ENCODE measurements around the gene CTXND1.

Gene CTXND1

DNA sequence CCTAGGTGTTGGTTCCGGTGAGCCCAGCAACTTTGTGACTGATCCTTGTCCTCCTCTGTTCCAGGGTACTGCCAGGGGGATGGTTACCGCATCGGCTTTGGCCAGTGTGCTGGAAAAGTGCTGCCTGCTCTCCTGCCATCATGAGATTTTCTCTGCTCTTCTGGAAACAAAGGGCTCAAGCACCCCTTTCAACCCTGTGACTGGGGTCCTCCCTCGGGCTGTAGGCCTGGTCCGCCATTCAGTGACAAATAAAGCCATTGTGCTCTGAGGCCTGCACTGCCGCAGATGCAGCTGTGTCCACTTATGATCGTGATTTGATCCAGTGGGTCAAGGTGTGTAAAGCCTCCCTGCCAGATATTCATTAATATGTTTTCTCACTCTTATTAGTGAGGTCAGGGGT, 65.9 kb downstream of the CTXND1 start:
- no peak overlapping the region for H3K4me2 ChIP-seq
- H4K20me1 ChIP-seq, result no peaks in the 10 kb centered on the region
- no peak overlapping the region for H3K4me3 ChIP-seq
- H3K27ac ChIP-seq, result no peak overlapping the region
- H3K9ac ChIP-seq, result no peak overlapping the region
- 0 out of 2 replicates have a peak, but pooled peaks cover 5% of the 10 kb centered on the region for H3K9me3 ChIP-seq
- peaks cover 52% of the 10 kb centered on the region for H3K36me3 ChIP-seq
- H3K27me3 ChIP-seq, result no peaks in the 10 kb centered on the region
- no peak for TF ChIP-seq Cebpa-rat (IDR thresholded peaks at IDR 0.05)
- H3K4me1 ChIP-seq, result peaks cover 14% of the 10 kb centered on the region

DNA sequence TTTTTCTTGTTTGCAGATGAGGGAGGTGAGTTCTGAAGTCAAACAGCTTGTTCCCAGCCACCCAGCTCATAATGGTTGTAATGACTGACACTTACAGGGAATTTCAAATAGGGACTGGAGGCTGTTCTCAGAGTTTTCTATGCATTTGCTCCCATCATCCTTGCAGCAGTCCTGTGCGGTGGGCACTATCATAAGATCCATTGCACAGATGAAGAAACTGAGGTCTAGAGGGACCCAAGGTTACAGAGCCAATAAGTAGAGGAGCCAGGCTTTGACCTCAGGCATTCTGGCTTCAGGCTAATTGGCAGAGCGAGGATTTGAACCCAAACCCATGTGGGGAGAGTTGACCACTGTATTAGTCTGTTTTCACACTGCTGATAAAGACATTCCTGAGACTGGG, 66.9 kb downstream of the CTXND1 start:
- no peak overlapping the region for H3K9ac ChIP-seq
- no peaks in the 10 kb centered on the region for H3K27me3 ChIP-seq
- H3K4me3 ChIP-seq, result no peak overlapping the region
- no peak overlapping the region for H3K27ac ChIP-seq
- 0 out of 2 replicates have a peak, but pooled peaks cover 5% of the 10 kb centered on the region for H3K9me3 ChIP-seq
- no peaks in the 10 kb centered on the region for H4K20me1 ChIP-seq
- TF ChIP-seq Cebpa-rat (IDR thresholded peaks at IDR 0.05), result no peak
- H3K4me1 ChIP-seq, result peaks cover 14% of the 10 kb centered on the region
- peaks cover 61% of the 10 kb centered on the region for H3K36me3 ChIP-seq
- H3K4me2 ChIP-seq, result no peak overlapping the region

DNA sequence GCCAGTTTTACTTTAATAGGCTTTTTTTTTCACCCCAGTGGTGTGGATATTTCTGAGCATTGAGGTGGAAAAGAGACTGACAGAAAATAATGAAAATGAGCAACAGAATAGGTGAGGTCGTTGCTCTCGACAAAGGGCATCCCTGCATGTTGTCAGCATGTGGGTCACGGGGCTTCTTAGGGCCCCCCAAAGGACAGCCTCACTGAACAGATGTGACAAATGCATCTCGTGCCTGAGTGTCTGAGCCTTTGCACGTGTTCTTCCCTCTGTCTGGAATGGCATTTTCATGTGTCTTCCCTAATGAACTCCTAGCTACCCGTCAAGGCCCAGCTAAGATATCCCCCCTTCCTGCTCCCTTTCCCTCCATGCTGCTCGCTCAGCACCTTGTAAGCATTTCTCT, 67.5 kb downstream of the CTXND1 start:
- no peak overlapping the region for H3K4me3 ChIP-seq
- no peaks in the 10 kb centered on the region for H3K27me3 ChIP-seq
- H3K27ac ChIP-seq, result no peak overlapping the region
- no peak overlapping the region for H3K9ac ChIP-seq
- H3K4me2 ChIP-seq, result no peak overlapping the region
- no peak for TF ChIP-seq Cebpa-rat (IDR thresholded peaks at IDR 0.05)
- peaks cover 15% of the 10 kb centered on the region for H3K4me1 ChIP-seq
- 0 out of 2 replicates have a peak, but pooled peaks cover 5% of the 10 kb centered on the region for H3K9me3 ChIP-seq
- peaks cover 67% of the 10 kb centered on the region for H3K36me3 ChIP-seq
- H4K20me1 ChIP-seq, result no peaks in the 10 kb centered on the region

DNA sequence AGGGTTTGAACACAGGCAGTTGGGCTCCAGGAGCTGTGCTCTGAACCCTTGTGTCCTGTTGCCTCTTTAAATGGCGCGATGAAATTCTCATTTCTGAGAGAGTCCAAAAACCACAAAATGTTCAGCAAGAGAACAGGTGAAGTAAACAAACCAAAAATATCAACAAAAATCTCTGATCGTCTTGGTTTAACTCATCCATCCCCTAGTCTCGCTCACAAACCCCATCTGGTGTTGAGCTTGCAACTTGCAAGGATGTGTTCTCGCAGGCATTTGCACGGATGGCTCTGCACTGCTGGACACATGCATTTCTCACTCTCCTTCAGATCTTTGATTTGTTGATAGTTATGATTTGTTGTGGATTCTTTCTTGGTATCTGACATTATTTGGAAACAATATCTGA, 68.1 kb downstream of the CTXND1 start:
- Histone ChIP-seq H3K27me3 (no peaks in the 10 kb centered on the region), H3K4me2 (no peak overlapping the region), H3K9me3 (0 out of 2 replicates have a peak, but pooled peaks cover 5% of the 10 kb centered on the region), H3K27ac (no peak overlapping the region), H4K20me1 (no peaks in the 10 kb centered on the region), H3K4me3 (no peak overlapping the region), H3K4me1 (peaks cover 21% of the 10 kb centered on the region), H3K9ac (no peak overlapping the region), H3K36me3 (peaks cover 70% of the 10 kb centered on the region)
- TF ChIP-seq Cebpa-rat (IDR thresholded peaks at IDR 0.05), result no peak

DNA sequence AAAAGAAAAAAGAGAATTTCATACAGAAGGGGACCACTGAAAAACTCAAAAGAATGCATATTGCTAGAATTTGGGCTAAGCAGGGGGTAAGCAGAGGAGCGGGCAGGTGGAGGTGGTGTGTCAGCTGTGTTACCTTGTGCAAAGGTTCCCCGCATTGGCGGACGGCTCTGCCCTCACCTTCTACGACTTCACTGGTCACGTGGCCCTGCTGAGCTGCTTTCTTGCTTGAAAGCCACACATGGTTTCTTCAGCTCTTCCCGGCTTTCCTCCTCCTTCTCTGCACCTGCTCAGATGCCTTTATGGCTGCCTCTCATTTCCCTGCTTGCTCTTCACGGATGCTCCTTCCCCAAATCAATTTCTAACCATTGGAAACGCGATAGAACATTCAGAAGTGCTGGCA, 68.7 kb downstream of the CTXND1 start:
- Histone ChIP-seq H3K9me3 (0 out of 2 replicates have a peak, but pooled peaks cover 5% of the 10 kb centered on the region), H4K20me1 (no peaks in the 10 kb centered on the region), H3K9ac (no peak overlapping the region), H3K4me3 (no peak overlapping the region), H3K4me1 (peaks cover 22% of the 10 kb centered on the region), H3K27ac (no peak overlapping the region), H3K4me2 (peak overlapping the region; percentile 8; the same call in 1 of the 2 replicates), H3K36me3 (peaks cover 70% of the 10 kb centered on the region), H3K27me3 (no peaks in the 10 kb centered on the region)
- no peak for TF ChIP-seq Cebpa-rat (IDR thresholded peaks at IDR 0.05)

DNA sequence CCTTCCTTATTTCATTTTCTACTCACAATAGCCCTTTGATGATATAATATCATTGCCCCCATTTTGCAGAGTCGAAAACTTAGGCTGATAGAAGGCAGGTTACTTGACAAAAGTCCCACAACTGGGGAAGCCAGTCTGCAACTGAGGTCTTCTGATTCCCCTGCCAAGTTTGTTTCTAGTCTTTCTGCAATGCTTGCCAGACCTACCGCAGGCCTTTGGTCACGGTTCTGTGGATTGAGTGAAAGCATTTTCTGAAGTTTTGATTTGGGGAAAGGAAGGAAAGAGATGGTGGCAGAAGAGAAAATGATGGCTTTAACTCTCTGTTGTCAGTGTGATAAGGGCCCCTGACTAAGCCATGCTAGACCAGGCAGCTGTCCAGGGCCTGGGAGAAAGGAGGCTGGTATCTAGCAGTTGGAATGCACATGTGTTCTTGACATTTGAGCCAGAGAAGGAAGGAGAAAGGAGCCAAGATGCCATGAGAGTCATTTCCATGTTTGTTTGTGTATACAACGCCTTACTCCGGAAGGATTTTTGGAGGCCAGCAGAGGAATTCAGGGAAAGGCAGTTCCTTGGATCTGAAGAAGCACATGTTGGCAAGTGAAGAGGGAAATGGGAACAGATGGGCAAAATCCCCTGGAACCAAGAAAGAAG, 69.3 kb downstream of the CTXND1 start:
- Histone ChIP-seq H3K4me3 (no peak overlapping the region), H3K4me2 (peak overlapping the region; percentile 8), H3K36me3 (peaks cover 73% of the 10 kb centered on the region), H3K4me1 (peaks cover 22% of the 10 kb centered on the region), H4K20me1 (no peaks in the 10 kb centered on the region), H3K9me3 (0 out of 2 replicates have a peak, but pooled peaks cover 5% of the 10 kb centered on the region), H3K27me3 (no peaks in the 10 kb centered on the region), H3K9ac (no peak overlapping the region), H3K27ac (no peak overlapping the region)
- TF ChIP-seq Cebpa-rat (IDR thresholded peaks at IDR 0.05), result no peak

DNA sequence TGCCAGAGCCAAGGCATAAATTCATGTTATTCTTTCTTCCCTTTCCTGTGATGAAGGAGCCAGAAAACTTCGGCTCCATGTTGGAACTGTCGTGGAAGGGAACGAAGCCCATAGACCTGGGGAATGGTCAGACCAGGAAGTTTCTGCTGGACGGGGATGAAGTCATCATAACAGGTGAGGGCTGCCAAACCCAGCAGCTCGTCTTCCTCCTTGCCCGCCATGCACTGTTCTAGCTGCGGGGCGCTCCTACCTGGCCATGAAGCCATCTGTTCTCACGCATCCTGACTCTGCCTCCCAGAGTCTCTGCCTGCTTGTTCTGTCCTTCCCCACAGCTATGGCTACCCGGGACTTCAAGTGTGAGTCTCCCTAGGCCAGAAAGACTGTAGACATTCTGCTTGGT, 71.0 kb downstream of the CTXND1 start:
- Histone ChIP-seq H3K36me3 (peaks cover 74% of the 10 kb centered on the region), H4K20me1 (no peaks in the 10 kb centered on the region), H3K4me2 (no peak overlapping the region), H3K27me3 (no peaks in the 10 kb centered on the region), H3K9me3 (no peaks in the 10 kb centered on the region), H3K4me3 (no peak overlapping the region), H3K27ac (no peak overlapping the region), H3K9ac (no peak overlapping the region), H3K4me1 (peaks cover 22% of the 10 kb centered on the region)
- no peak for TF ChIP-seq Cebpa-rat (IDR thresholded peaks at IDR 0.05)

DNA sequence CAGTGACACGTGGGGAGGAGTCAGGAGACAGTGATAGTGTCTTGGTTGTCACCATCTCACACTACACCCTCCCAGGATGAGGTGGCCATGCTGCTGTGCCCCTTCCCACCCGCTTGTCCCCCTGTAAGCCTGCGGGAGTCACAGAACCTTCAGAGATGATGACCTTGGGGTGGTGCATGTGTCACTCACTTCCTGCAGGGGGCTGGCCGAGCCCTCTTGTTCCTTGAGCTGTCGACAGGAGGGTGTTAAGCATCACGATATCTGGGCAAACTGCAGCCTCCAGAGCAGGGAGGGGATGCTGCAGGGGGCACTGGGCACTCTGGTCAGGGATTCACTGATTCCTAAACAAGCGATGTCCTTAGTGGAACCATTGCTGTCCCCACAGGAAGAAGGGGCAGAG, 71.5 kb downstream of the CTXND1 start:
- TF ChIP-seq Cebpa-rat (IDR thresholded peaks at IDR 0.05), result no peak
- Histone ChIP-seq H3K27me3 (no peaks in the 10 kb centered on the region), H4K20me1 (no peaks in the 10 kb centered on the region), H3K9me3 (no peaks in the 10 kb centered on the region), H3K9ac (no peak overlapping the region), H3K4me2 (no peak overlapping the region), H3K4me3 (no peak overlapping the region), H3K27ac (no peak overlapping the region), H3K4me1 (peaks cover 22% of the 10 kb centered on the region), H3K36me3 (peaks cover 69% of the 10 kb centered on the region)

DNA sequence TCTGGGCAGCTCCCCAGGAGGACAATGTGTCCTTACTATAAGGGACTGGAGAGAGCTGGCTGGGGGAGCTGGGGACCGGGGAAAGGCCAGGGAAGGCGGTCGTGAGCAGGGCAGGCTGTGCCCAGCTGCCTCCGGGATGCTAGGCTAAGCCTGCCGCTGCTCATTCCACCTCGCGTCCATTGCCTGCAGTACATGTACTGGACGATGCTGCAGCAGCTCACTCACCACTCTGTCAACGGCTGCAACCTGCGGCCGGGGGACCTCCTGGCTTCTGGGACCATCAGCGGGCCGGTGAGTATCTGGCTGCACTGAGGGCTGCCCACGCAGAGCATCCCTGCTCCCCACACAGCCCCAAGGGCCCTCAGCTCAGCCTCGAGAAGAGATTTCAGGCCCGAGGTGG, 72.1 kb downstream of the CTXND1 start:
- no peak for TF ChIP-seq Cebpa-rat (IDR thresholded peaks at IDR 0.05)
- Histone ChIP-seq H3K4me1 (peaks cover 22% of the 10 kb centered on the region), H3K27ac (no peak overlapping the region), H3K4me3 (no peak overlapping the region), H4K20me1 (no peaks in the 10 kb centered on the region), H3K9me3 (no peaks in the 10 kb centered on the region), H3K36me3 (peaks cover 69% of the 10 kb centered on the region), H3K9ac (no peak overlapping the region), H3K4me2 (no peak overlapping the region), H3K27me3 (no peaks in the 10 kb centered on the region)

DNA sequence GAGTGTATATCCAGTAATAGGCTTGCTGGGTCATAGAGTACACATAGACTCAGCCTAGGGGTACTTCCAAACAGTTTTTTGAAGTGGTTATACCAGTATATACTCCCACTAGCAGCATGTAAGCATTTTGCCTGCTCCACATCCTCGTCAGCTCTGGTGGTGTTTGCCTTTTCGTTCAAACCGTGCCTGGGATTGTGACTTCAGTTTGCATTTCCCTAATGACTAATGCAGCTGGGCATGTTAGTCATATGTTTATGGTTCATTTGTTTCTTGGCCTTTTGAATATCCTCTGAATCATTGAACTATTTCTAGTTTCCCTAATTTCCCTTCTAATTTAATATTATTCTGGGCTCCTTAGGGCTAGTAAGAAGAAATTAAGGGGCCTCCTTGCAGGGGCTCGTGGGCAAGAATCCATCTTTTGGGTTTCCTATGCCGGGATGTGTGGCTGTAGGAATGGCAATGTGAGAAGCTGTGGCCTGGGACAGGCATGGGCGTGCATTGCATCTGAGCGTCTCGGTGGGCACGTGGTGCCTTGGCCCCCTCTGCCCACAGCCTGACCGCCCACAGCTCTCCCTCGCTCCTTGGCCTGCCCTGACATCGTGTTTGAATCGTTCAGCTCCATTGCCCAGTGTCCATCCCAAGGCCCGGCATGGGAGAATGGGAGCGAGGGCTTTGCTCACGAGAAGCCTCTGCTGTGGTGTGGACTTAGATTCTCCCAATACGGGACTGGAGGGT, 72.8 kb downstream of the CTXND1 start:
- Histone ChIP-seq H3K4me2 (no peak overlapping the region), H3K4me3 (no peak overlapping the region)

More for the DNA sequence above, 72.8 kb downstream of the CTXND1 start:
- Histone ChIP-seq H3K27me3 (no peaks in the 10 kb centered on the region), H3K9ac (no peak overlapping the region), H3K27ac (no peak overlapping the region), H4K20me1 (no peaks in the 10 kb centered on the region), H3K4me1 (peaks cover 22% of the 10 kb centered on the region), H3K9me3 (no peaks in the 10 kb centered on the region), H3K36me3 (peaks cover 62% of the 10 kb centered on the region)
- TF ChIP-seq Cebpa-rat (IDR thresholded peaks at IDR 0.05), result no peak
